Measurements from ENCODE around the gene TMIGD1. TPM values are rescaled to one million over a fixed set of nuclear protein-coding genes. Genes with fewer than 3 reads are reported as not detected.
"Not testable (repeated sequence)": the region's sequence is repeated elsewhere in the genome, so short reads cannot be mapped to it uniquely, and the experiment has no call there.

Gene TMIGD1
- total RNA-seq, 1 experiment from 2014 or later, result not detected

DNA sequence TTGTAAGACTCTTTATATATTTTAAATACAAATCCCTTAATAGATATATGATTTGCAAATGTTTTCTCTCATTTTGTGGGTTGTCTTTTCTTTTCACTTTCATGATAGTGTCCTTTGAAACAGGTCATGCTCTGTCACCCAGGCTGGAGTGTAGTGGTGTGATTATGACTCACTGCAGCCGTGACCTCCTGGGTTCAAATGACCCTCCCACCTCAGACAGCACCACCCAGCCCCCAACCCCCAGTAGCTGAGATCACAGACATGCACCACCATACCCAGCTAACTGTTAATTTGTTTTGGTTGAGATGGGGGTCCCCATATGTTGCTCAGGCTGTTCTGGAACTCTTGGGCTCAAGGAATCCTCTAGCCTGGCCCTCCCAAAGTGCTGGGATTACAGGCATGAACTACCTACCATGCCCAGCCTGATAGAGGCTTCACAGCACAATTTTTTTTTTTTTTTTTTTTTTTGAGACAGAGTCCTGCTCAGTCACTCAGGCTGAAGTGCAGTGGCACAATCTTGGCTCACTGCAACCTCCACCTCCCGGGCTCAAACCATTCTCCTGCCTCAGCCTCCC, 18.5 kb upstream of the TMIGD1 start:
- Histone ChIP-seq H3K4me1 (ENCODE audit: insufficient read depth, low read length, poor library complexity, severe bottlenecking) (no peaks in the 10 kb centered on the region), H3K36me3 (ENCODE audit: insufficient read depth, low read length, poor library complexity, severe bottlenecking) (no peaks in the 10 kb centered on the region), H3K9me3 (ENCODE audit: low read depth, low read length, poor library complexity, severe bottlenecking) (no peaks in the 10 kb centered on the region), H3K27me3 (replicated peaks; ENCODE audit: insufficient read depth, low read depth, low read length, poor library complexity) (peaks cover 7% of the 10 kb centered on the region), H3K4me3 (ENCODE audit: low read depth, low read length, poor library complexity, severe bottlenecking) (no peak overlapping the region), H3K27ac (ENCODE audit: low read depth, low read length, poor library complexity, severe bottlenecking) (no peak overlapping the region)
- intact Hi-C loops (cut with micrococcal nuclease; ENCODE audit: unreplicated experiment), result no loop called here
- no peak for DNase-seq (ENCODE audit: low spot score)
- no peak for TF ChIP-seq EZH2 (IDR thresholded peaks at IDR 0.05; ENCODE audit: borderline replicate concordance, low read depth, low read length, poor library complexity, severe bottlenecking)
- TF ChIP-seq, protein P1, sequence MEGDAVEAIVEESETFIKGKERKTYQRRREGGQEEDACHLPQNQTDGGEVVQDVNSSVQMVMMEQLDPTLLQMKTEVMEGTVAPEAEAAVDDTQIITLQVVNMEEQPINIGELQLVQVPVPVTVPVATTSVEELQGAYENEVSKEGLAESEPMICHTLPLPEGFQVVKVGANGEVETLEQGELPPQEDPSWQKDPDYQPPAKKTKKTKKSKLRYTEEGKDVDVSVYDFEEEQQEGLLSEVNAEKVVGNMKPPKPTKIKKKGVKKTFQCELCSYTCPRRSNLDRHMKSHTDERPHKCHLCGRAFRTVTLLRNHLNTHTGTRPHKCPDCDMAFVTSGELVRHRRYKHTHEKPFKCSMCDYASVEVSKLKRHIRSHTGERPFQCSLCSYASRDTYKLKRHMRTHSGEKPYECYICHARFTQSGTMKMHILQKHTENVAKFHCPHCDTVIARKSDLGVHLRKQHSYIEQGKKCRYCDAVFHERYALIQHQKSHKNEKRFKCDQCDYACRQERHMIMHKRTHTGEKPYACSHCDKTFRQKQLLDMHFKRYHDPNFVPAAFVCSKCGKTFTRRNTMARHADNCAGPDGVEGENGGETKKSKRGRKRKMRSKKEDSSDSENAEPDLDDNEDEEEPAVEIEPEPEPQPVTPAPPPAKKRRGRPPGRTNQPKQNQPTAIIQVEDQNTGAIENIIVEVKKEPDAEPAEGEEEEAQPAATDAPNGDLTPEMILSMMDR (conservative IDR thresholded peaks at IDR 0.05; ENCODE audit: low read depth, low read length), result no peak
- CTCF ChIA-PET, result interaction anchor here (0.6 kb wide), 1 partner anchor 98 kb away, joined by 3 read pairs; no protein-coding TSS in a partner anchor
- POLR2A ChIA-PET (ENCODE audit: low non-redundant PET), result no interaction called here
- no TSS peak for BruUV-seq (replicated peaks)

DNA sequence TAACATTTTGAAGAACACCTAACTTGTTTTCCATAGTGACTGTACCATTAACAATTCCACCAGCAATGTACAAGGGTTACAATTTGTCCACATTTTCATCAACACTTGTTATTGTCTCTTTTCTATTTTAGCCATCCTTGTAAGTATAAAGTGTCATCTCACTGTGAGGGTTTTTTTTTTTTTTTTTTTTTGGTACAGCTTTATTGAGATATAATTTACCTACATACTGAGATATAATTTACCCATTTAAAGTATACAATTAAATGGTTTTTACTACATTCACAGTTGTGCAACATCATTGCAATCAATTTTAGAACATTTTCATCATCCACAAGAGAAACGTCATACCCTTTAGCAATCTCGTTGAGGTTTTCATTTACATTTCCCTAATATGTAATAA, 17.9 kb upstream of the TMIGD1 start:
- intact Hi-C loops (cut with micrococcal nuclease; ENCODE audit: unreplicated experiment), result no loop called here
- no peak overlapping the region for H3K27ac ChIP-seq (ENCODE audit: low read depth, low read length, poor library complexity, severe bottlenecking)
- TF ChIP-seq, protein P1 (conservative IDR thresholded peaks at IDR 0.05; ENCODE audit: low read depth, low read length), result no peak
- TF ChIP-seq EZH2 (IDR thresholded peaks at IDR 0.05; ENCODE audit: borderline replicate concordance, low read depth, low read length, poor library complexity, severe bottlenecking), result no peak
- CTCF ChIA-PET, result interaction anchor here (0.6 kb wide), 1 partner anchor 98 kb away, joined by 3 read pairs; no protein-coding TSS in a partner anchor
- peaks cover 13% of the 10 kb centered on the region for H3K27me3 ChIP-seq (replicated peaks; ENCODE audit: insufficient read depth, low read depth, low read length, poor library complexity)
- H3K4me1 ChIP-seq (ENCODE audit: insufficient read depth, low read length, poor library complexity, severe bottlenecking), result no peaks in the 10 kb centered on the region
- POLR2A ChIA-PET (ENCODE audit: low non-redundant PET), result no interaction called here
- no peak for DNase-seq (ENCODE audit: low spot score)
- BruUV-seq (replicated peaks), result no TSS peak
- no peak overlapping the region for H3K4me3 ChIP-seq (ENCODE audit: low read depth, low read length, poor library complexity, severe bottlenecking)
- no peaks in the 10 kb centered on the region for H3K9me3 ChIP-seq (ENCODE audit: low read depth, low read length, poor library complexity, severe bottlenecking)
- H3K36me3 ChIP-seq (ENCODE audit: insufficient read depth, low read length, poor library complexity, severe bottlenecking), result no peaks in the 10 kb centered on the region

DNA sequence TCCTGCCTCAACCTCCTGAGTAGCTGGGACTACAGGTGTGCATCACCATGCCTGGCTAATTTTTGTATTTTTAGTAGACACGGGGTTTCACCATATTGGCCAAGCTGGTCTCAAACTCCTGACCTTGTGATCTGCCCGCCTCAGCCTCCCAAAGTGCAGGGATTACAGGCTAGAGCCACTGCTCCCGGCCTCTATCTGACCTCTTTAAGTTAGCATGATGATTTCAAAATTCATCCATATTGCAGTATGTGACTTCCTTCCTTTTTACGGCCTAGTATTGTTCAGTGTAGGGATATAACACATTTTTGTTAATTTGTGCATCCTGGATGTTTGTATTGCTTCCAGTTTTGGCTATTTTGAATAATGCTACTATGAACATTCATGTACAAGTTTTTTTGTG, 17.4 kb upstream of the TMIGD1 start:
- H3K4me3 ChIP-seq (ENCODE audit: low read depth, low read length, poor library complexity, severe bottlenecking); DNase-seq (ENCODE audit: low spot score); CTCF ChIA-PET; H3K4me1 ChIP-seq (ENCODE audit: insufficient read depth, low read length, poor library complexity, severe bottlenecking); H3K27ac ChIP-seq (ENCODE audit: low read depth, low read length, poor library complexity, severe bottlenecking); H3K36me3 ChIP-seq (ENCODE audit: insufficient read depth, low read length, poor library complexity, severe bottlenecking); intact Hi-C loops (cut with micrococcal nuclease; ENCODE audit: unreplicated experiment); BruUV-seq (replicated peaks); H3K9me3 ChIP-seq (ENCODE audit: low read depth, low read length, poor library complexity, severe bottlenecking); POLR2A ChIA-PET (ENCODE audit: low non-redundant PET): not testable (repeated sequence)
- H3K27me3 ChIP-seq (replicated peaks; ENCODE audit: insufficient read depth, low read depth, low read length, poor library complexity), result peaks cover 16% of the 10 kb centered on the region

DNA sequence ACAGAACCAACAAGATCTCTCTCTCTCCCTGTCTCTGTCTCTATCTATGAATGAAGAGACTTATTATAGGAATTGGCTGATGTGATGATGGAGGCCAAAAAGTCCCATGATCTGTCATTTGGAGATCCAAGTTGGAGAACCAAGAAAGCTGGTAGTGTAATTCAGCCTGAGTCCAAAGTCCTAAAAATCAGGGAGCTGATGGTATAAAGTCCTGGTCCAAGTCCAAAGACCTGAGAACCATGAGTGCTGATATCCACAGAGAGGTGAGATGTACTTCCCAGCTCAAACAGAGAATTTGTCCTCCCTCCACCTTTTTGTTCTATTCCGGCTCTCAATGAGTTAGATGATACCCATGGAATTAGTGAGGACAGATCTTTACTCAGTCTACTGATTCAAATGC, 15.4 kb upstream of the TMIGD1 start:
- no peaks in the 10 kb centered on the region for H3K4me1 ChIP-seq (ENCODE audit: insufficient read depth, low read length, poor library complexity, severe bottlenecking)

More for the DNA sequence above, 15.4 kb upstream of the TMIGD1 start:
- Histone ChIP-seq H3K36me3 (ENCODE audit: insufficient read depth, low read length, poor library complexity, severe bottlenecking) (no peaks in the 10 kb centered on the region), H3K9me3 (ENCODE audit: low read depth, low read length, poor library complexity, severe bottlenecking) (no peaks in the 10 kb centered on the region), H3K4me3 (ENCODE audit: low read depth, low read length, poor library complexity, severe bottlenecking) (no peak overlapping the region), H3K27ac (ENCODE audit: low read depth, low read length, poor library complexity, severe bottlenecking) (no peak overlapping the region), H3K27me3 (replicated peaks; ENCODE audit: insufficient read depth, low read depth, low read length, poor library complexity) (peaks cover 16% of the 10 kb centered on the region)
- no peak for DNase-seq (ENCODE audit: low spot score)
- TF ChIP-seq, protein P1 (conservative IDR thresholded peaks at IDR 0.05; ENCODE audit: low read depth, low read length), result no peak
- no peak for TF ChIP-seq EZH2 (IDR thresholded peaks at IDR 0.05; ENCODE audit: borderline replicate concordance, low read depth, low read length, poor library complexity, severe bottlenecking)
- BruUV-seq (replicated peaks), result no TSS peak
- ChIA-PET POLR2A (ENCODE audit: low non-redundant PET) (no interaction called here), CTCF (interaction anchor here (0.6 kb wide), 1 partner anchor 330 kb away, joined by 3 read pairs; no protein-coding TSS in a partner anchor)
- intact Hi-C loops (cut with micrococcal nuclease; ENCODE audit: unreplicated experiment), result no loop called here

All from A673 (cell line).